ENCODE data around the gene SFRP4. TPM values are rescaled to one million over a fixed set of nuclear protein-coding genes. Genes with fewer than 3 reads are reported as not detected.

Gene SFRP4
- total and polyA plus RNA-seq, 2 of the 8 experiments (the other 6 are each of a cell fraction or from before 2014, with no cell fraction given) = 0.03 TPM; not detected in 1

DNA sequence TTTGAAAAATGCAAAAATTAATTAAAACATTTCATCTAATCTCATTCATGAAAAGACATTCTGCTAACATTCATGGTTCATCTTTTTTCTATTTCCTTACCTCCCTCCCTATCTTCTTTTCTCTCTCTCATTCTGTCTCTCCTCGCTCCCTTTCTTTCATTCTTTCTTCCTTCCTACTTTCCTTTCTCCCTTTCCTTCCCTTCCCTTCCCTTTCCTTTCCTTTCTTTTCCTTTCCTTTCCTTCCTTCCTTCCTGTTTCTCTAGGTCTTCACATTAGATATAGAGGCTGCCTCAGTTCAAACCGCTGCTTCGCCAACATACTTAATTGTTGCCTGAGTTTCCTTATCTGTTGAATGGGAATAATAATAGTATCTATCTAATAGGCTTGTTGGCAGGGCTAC is 21.9 kb downstream of the SFRP4 start:
- ChIA-PET CTCF (ENCODE audit: partially characterized antibody) (interaction anchor here (1.4 kb wide), 1 partner anchor 24 kb away, joined by 4 read pairs; no protein-coding TSS in a partner anchor), POLR2A (ENCODE audit: partially characterized antibody) (no interaction called here)
- no peak overlapping the region for H2BK20ac ChIP-seq (ENCODE audit: low read length)
- no peaks in the 10 kb centered on the region for H3K79me1 ChIP-seq (ENCODE audit: low read depth, low read length)
- H3K9me3 ChIP-seq (ENCODE audit: insufficient read depth in 2 of 2, low read depth in 1 of 2, low read length in 1 of 2) = no peaks in the 10 kb centered on the region
- H3K18ac ChIP-seq (ENCODE audit: extremely low read depth, low read length) = no peak overlapping the region
- no peak overlapping the region for H3K23ac ChIP-seq (ENCODE audit: insufficient read length)
- H3K36me3 ChIP-seq (ENCODE audit: control insufficient read depth in 2 of 4, insufficient read depth in 4 of 4, low read length in 3 of 4) = no peaks in the 10 kb centered on the region
- H2BK12ac ChIP-seq (ENCODE audit: low read depth, low read length) = no peak overlapping the region
- H3K9ac ChIP-seq (replicated peaks in 1 of 4; ENCODE audit: extremely low read depth in 1 of 4, low read depth in 3 of 4, low read length in 3 of 4) = no peak overlapping the region
- H2AFZ ChIP-seq (ENCODE audit: low read length) = no peak overlapping the region
- H3K4ac ChIP-seq (replicated peaks; ENCODE audit: insufficient read length, low read depth, low read length) = no peak overlapping the region
- no peak overlapping the region for H2AK5ac ChIP-seq (ENCODE audit: low read depth, low read length)
- no peak overlapping the region for H4K8ac ChIP-seq (ENCODE audit: extremely low read depth, insufficient read depth, low read length)
- no peaks in the 10 kb centered on the region for H4K20me1 ChIP-seq (replicated peaks in 1 of 2; ENCODE audit: control insufficient read depth in 1 of 2, insufficient read depth in 2 of 2, low read length in 2 of 2)
- WGBS, 2 experiments (ENCODE audit: extremely low coverage in 1 of 2, insufficient coverage in 1 of 2, insufficient read length in 1 of 2, insufficient replicate concordance in 2 of 2, low coverage in 1 of 2, low lambda C conversion rate in 2 of 2, missing lambda C conversion rate in 1 of 2) = 74% methylated on average over 3 of the region's 3 CpGs; no CpG with 5 or more reads in 1 of the 2 experiments
- H3K27me3 ChIP-seq (replicated peaks in 1 of 4; ENCODE audit: control insufficient read depth in 3 of 4, extremely low read depth in 1 of 4, insufficient read depth in 3 of 4, low read length in 3 of 4) = no peaks in the 10 kb centered on the region
- no peak overlapping the region for H3K4me2 ChIP-seq (ENCODE audit: insufficient read depth in 1 of 2, low read depth in 2 of 2, low read length in 2 of 2)
- H3K4me3 ChIP-seq (ENCODE audit: extremely low read depth in 1 of 4, insufficient read depth in 2 of 4, low read depth in 3 of 4, low read length in 4 of 4) = no peak overlapping the region
- H2BK5ac ChIP-seq (ENCODE audit: low read depth, low read length) = no peak overlapping the region
- no peaks in the 10 kb centered on the region for H3K23me2 ChIP-seq (ENCODE audit: low read depth, low read length)
- no peaks in the 10 kb centered on the region for H3K79me2 ChIP-seq (ENCODE audit: control insufficient read depth in 1 of 2, insufficient read depth in 2 of 2, low read length in 2 of 2)
- H2BK15ac ChIP-seq (ENCODE audit: low read length) = no peak overlapping the region
- no peak overlapping the region for H3K56ac ChIP-seq (replicated peaks; ENCODE audit: insufficient read length, low read depth, low read length)
- H4K91ac ChIP-seq (replicated peaks; ENCODE audit: insufficient read length, low read length) = no peak overlapping the region
- no peak overlapping the region for H4K5ac ChIP-seq (ENCODE audit: insufficient read length, low read depth, low read length)
- no peak overlapping the region for H3K14ac ChIP-seq (ENCODE audit: insufficient read length)
- H3K4me1 ChIP-seq (replicated peaks in 1 of 4; ENCODE audit: control insufficient read depth in 3 of 4, insufficient read depth in 4 of 4, low read length in 3 of 4) = no peaks in the 10 kb centered on the region
- TF ChIP-seq POU5F1 (IDR thresholded peaks at IDR 0.05; ENCODE audit: low read depth, low read length) (no peak), EP300 (IDR thresholded peaks at IDR 0.05; ENCODE audit: borderline replicate concordance in 1 of 2, low read depth in 2 of 2, low read length in 2 of 2) (no peak), CEBPB (IDR thresholded peaks at IDR 0.05; ENCODE audit: low read depth, low read length) (no peak), BCL11A (IDR thresholded peaks at IDR 0.05; ENCODE audit: low read depth in 2 of 2, low read length in 2 of 2) (no peak), JUND (IDR thresholded peaks at IDR 0.05; ENCODE audit: low read length) (no peak)
- FAIRE-seq (no peak), DNase-seq (ENCODE audit: low read depth in 1 of 2, low spot score in 2 of 2) (no peak)
- H2BK120ac ChIP-seq (replicated peaks; ENCODE audit: low read depth, low read length) = no peak overlapping the region
- no peak overlapping the region for H3K27ac ChIP-seq (ENCODE audit: low read depth, low read length)

Data from H1 (cell line).